ENCODE results near the gene SOD2.
A peak's percentile ranks its signal among the peaks of the same experiment; 100 is the strongest.
"Not testable (repeated sequence)": the region's sequence is repeated elsewhere in the genome, so short reads cannot be mapped to it uniquely, and the experiment has no call there.

The SOD2 gene

GRCh38 chr6:159716247-159717096 is 23.4 kb upstream of the SOD2 start:
- DNase-seq: peak; percentile 96

DNA sequence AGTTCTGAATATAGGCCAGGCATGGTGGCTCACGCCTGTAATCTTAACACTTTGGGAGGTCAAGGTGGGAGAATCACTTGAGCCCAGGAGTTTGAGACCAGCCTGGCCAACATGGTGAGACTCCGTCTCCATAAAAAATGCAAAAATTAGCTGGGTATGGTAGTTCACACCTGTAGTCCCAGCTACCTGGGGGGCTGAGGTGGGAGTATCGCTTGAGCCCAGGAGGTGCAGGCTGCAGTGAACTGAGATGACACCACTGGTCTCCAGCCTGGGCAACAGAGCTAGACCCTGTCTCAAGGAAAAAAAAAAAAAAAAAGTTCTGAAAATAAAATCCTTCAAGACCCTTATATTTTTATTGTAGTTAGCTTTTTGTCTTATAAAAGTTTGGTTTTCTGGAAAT is 22.6 kb upstream of the SOD2 start:
- no peak for DNase-seq

DNA sequence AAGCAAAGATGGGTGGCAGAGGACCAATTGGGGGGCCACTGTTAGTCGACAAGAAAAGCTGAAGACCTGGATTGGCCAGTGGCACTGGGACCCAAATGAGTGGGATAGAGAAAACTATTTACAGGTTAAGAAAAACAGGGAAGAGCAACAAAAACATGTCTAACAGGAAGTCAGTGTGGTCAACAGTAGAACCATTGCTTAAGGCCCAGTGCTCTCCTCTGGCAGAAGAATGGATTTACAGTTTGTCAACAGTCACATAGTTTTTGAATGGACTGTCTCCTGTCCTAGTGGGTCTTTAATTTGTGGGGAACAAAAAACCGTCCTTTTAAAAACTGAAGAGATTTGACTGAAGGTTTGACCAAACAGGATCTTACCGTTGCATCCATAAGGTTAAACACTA is 22.1 kb upstream of the SOD2 start:
- no peak for DNase-seq

DNA sequence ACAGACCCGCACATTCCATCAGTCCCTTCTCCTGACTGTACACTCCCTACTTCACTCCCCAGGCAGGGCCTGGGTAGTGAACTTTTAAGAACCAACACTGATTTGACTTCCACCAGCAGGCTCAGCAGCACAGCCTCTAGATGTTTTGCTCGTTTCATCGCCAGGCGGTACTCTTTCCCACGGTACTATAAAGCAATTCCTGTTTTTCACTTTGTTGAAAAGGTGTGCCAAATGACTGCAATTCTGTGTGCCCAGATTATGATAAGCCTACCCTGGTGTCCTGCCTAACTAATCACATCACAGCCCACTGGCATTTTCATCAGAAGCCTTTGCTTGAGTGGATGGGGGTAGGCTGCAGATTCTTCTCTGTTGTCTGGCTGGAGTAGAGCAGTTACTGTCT is 21.4 kb upstream of the SOD2 start:
- DNase-seq: no peak

DNA sequence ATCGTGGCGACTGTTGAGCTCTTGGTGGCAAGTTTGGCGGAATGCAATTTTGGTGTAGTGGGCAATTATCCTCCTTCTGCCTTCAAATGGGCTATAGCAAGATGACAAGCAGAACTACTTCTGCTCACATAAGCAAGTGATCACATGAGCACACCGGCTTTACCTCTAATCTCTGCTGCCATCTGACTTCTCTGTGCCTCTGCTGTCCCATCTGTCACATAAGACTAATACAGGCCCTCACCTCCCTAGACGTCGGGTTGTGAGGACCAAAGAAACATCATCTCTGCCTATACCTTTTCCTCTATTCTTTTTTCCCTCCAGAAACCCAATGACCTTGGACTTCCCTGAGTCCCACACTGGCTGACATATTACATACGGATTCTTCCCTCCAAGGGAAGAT is 20.9 kb upstream of the SOD2 start:
- no peak for DNase-seq

DNA sequence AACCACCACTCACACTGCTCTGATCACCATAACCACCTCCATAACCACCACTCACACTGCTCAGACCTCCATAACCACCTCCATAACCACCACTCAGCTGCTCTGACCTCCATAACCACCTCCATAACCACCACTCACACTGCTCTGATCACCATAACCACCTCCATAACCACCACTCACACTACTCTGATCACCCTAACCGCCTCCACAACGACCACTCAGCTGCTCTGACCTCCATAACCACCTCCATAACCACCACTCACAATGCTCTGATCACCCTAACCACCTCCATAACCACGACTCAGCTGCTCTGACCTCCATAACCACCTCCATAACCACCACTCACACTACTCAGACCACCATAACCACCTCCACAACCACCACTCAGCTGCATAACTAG is 19.3 kb upstream of the SOD2 start:
- DNase-seq: not testable (repeated sequence)

DNA sequence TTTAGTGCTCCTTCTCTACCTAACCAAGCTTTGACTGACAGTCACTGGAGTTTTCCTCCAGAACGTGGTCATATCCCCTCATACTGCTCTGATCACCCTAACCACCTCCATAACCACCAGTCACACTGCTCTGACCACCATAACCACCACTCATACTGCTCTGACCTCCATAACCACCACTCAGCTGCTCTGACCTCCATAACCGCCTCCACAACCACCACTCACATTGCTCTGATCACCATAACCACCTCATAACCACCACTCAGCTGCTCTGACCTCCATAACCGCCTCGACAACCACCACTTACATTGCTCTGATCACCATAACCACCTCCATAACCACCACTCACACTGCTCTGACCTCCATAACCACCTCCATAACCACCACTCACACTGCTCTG is 17.6 kb upstream of the SOD2 start:
- DNase-seq: not testable (repeated sequence)

DNA sequence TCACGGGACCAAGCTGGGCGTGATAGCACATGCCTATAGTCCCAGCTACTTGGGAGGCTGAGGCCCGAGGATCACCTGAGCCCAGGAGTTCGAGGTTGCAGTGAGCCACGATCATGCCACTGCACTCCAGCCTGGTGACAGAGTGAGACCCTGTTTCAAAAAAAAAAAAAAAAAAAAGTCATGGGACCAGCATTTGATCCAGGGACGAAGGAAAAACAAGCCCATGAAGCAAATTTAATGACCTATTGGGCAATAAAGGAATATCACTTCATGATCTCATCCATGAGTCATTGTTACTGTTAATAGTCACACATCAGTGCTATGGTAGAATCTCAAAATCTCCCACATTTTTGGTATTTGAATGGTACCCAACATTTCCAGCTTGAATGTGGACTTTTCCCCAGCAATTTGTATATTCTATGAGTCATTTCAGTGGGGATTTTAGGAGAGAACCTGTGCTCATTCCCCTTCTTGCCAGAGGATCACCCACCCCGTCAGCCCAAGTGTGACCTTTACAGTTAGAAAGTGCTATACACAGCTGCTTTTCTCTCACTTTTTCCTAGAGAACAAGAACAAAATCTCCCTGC is 8.5 kb upstream of the SOD2 start:
- DNase-seq: peak; percentile 91

DNA sequence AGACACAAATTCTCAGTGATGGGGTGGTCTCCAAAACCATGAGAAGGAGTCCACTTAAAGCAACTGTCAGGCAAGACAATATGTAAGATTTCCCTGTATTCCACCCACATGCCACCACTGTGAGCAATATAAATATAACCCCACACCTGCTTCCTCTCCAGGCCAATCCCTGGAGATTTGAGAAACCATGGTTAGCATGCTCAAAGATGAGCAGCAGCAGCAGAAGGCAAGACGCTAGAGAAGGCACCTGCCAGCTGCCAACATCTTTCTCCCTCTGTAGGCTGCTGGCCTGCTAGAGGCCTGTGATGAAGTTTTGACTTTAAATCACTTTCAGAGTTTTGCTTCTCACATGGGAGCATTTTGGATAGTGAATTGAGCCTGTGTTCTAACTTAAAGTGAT is 7.9 kb upstream of the SOD2 start:
- DNase-seq: peak; percentile 22

DNA sequence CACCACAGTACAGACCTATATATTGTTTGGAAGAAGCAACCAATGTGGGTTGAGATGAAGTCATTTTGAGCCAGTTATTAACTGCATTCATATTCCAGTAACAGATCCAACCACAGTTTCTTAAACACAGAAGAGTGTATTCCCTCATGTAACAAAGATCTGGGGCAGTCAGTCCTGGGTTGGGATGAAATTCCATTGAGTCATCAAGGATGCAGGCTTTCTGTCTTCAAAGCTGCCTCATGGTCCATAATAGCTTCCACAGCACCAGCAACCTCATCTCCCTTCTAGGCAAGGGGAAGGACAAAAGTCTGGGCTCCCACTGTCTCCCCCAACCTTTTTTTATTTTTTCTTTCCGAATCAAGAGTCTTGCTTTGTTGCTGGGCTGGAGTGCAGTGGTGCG is 2.9 kb upstream of the SOD2 start:
- peak; percentile 72 for DNase-seq

GRCh38 chr6:159693894-159694545 is 979 bp upstream of the SOD2 start:
- DNase-seq: no peak

- DNase-seq: peak; percentile 26
Measured at GRCh38 chr6:159692303-159693127, 526 bp downstream of the SOD2 start.

DNA sequence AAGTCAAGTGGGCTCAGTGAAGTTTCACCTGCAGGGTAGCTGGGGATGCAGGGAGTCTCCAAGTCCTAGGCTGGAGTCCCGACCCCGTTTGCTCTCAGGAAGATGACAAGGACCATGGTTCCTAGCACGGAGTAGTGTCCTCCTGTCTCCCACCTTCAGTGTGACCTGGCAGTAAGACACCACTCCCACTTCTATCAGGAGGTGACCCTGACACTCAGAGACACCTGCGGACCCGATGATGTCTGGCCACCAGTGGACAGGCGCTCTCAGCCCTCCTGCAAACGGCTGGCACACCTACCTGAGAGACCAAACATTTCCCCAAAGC is 1.1 kb downstream of the SOD2 start:
- no peak for DNase-seq

DNA sequence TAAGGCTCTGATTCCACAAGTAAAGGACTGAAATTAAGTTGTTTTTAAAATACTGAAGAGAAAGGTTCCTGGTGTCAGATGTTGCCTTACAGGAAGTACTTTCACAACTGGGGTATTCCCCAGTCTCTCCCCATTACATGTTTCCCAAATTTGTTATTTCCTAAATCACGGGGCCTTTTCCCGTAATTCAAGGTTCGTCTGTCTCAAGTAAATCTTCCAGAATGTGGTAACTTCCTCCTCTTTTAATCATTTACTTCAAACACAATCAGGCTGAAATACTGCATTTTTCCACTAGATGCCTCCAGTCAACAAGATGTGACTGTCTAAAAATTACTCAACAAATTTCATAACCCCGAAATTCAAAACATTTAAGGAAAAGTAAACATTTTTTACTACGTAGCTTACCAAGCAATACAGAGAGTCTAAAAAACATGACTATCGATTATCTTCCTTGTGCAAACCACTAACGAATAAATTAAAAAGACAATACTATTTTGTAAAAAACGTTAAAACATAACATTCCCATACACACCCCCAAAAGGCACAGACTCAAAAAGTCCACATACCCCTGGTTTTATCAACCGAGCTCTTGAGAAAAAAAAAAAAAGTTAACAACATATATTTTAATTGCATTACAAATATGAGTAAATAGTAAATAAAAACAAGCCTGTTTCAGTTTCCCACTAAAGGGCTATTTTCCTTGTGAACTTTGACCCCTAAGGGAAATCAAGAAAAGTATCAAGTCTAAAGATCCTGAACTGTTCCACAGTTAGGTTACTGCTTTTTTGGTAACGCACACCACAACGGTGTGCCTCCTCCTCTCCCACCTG is 1.7 kb downstream of the SOD2 start:
- peak; percentile 79 for DNase-seq

DNA sequence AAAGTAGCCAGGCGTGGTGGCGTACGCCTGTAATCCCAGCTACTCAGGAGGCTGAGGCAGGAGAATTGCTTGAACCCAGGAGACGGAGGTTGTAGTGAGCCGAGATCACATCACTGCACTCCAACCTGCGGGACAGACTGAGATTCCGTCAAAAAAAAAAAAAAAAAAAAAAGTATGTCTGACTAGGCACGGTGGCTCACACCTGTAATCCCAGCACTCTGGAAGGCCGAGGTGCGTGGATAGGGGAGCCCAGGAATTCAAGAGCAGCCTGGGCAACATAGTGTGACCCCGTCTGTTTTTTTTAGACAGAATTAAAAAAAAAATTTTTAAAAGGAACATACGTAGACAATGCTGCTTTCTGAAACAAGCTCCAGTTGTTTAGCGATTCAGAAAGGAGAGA is 2.9 kb downstream of the SOD2 start:
- not testable (repeated sequence) for DNase-seq

DNA sequence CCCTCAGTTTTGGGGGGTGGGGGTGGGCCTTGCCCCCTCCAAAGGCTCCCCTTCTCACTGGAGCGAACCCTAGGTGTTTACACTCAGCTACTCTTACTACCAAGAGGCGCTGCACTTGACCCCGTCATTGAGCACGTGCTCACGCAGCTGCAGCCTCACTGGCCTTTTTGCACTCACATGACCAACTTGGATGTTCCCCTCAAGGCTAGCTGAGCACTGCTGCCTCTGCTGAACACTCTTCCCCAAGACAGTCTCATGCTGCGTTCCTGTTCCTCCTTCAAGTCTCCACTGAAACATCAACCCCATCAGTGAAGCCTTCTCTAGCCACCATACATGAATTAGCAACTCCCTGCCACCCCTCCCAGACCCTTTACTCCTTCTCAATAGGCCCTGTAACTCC is 4.0 kb downstream of the SOD2 start:
- DNase-seq: no peak

GRCh38 chr6:159688266-159688905 is 4.7 kb downstream of the SOD2 start:
- no peak for DNase-seq

DNA sequence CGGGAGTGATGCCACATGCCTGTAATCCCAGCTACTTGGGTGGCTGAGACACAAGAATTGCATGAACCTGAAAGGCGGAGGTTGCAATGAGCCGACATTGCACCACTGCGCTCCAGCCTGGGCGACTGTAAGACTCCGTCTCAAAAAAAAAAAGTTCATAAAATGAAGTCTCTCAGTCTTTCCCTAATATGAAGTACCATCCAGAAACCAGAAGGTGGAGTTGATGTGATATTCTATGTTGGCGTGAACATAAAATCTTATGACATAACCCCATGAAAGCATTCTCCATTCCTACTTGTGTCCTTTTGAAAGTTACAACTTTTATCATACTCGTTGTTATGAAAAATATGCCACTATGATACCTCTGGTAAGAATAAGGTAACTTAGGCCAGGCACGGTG is 5.7 kb downstream of the SOD2 start:
- DNase-seq: no peak

DNA sequence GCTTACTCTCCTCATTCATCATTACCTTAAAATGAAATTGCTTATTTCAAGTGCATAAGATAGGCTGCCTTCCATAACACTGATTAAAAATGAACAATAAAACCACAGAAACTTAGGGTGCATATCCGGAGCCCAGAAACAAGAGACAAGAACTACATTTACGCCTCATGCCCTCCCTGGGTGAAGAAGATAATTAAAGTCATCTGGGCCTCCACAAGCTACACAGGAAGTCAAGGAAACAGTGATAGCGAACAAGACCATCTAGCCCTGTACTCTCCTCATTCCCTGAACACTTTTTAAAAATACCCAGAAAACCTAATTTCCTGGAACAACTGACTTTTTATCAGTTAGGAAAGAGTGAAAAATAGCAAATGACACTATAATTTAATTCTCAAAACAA is 6.3 kb downstream of the SOD2 start:
- no peak for DNase-seq

GRCh38 chr6:159686040-159686439 is 7.0 kb downstream of the SOD2 start:
- no peak for DNase-seq

DNA sequence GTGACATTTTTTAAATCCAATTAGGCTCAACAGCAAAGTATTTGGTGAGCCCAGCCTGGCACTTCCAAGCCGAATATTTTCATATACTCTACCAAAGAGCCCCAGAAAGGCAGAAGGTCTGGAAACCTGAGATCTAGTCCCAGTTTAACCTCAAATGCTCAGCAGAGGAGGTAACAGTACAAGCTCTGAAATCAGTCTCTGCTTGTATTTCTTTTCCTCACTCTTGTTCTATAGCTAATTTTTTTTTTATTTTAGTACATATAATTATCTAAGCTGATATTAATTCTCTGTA is 9.1 kb downstream of the SOD2 start:
- no peak for DNase-seq

DNA sequence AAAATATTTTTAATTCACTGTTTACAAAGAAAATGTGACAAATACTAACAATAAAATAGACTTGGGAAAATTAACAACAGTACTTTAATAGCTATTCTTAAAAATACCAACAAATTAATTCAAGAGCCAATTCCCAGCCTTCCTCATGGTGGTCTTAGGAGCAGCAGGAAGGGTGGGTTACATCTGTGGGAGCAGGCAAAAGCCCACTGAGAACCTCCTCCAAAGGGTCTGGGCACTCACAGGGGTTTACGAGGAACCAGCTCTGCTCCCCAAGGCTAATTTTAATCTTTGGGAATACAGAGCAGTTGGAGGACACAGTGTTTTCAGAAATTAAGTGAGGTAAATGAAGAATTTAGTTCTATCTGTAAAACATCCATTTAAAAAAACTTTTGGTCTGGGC is 10.2 kb downstream of the SOD2 start:
- DNase-seq: no peak
